Dendritic cell treated with granulocyte-macrophage colony-stimulating factor and Interleukin-4, amounts not matched to agents 40 ng/mL and 50 ng/mL, for 4 days (primary cell): ENCODE data around the gene LLPH.
"Not testable (repeated sequence)": the region's sequence is repeated elsewhere in the genome, so short reads cannot be mapped to it uniquely, and the experiment has no call there.

Experiments
- H3K27ac Mint-ChIP-seq: one replicate; pipeline ENCODE4 v1.8.0; 2022; ENCODE audit warnings: mild to moderate bottlenecking, mixed read lengths
- H3K27me3 Mint-ChIP-seq: one replicate; pipeline ENCODE4 v1.8.0; 2022; ENCODE audit warnings: mild to moderate bottlenecking, mixed read lengths
- H3K36me3 Mint-ChIP-seq: one replicate; pipeline ENCODE4 v1.8.0; 2022; ENCODE audit warnings: low read depth, mixed read lengths
- H3K4me1 Mint-ChIP-seq: one replicate; pipeline ENCODE4 v1.8.0; 2022; ENCODE audit warnings: low read depth, mixed read lengths
- H3K4me3 Mint-ChIP-seq: one replicate; pipeline ENCODE4 v1.8.0; 2022; ENCODE audit warnings: mild to moderate bottlenecking, moderate library complexity, mixed read lengths
- H3K9me3 Mint-ChIP-seq: one replicate; pipeline ENCODE4 v1.8.0; 2022; ENCODE audit warnings: mixed read lengths
- intact Hi-C: fragments of 100-400 bp; cut with micrococcal nuclease; formaldehyde crosslinking; loops from one replicate; pipeline ENCODE4 v1.15.0; 2022

LLPH gene

DNA sequence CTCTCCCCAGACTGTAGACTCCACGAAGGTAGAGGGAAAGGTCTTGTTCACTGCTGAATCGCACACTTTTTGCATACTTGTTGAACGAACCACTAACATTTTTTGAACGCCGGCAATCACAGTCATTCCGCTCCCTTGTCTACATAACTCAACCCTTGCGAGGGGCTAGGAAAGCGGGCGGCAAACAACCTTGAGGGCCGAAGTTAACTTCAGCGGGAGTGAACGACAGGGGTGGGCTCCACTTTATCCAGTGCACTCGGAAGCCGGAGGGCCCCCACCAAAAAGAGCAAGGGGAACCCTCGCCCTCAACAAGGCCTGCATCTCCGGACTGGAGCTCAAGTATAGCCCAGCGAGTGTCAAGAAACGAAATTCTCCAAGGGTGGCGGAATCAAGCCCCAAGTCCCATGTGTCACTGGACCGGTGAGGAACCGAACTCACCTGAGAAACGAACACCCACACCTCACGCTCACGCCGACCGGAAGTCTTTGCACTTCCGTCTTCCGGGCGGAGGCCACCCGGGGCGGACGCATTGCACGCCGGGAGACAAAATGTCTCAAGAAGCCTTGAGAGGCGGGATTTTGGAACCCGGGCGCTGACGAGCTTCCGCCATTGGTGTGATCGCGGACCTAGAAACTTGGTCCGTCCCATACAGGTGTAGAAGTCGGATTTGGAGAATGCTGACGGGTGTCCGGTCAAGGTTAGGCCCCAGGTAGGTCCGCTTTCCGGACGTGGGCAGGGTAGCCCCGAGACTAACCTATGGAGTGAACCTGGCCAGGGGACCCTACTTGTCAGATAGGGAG, at the start of gene LLPH:
LLPH (minus strand) TSS at position 484 of the 800 bp plus-strand sequence. CDS start 1,644 bp downstream, outside the sequence.
- Mint-ChIP-seq H3K4me1 (peaks cover 29% of the 10 kb centered on the region), H3K36me3 (peaks cover 62% of the 10 kb centered on the region), H3K4me3 (peak within 1 kb of the TSS; percentile 77), H3K9me3 (no peaks in the 10 kb centered on the region), H3K27ac (peak within 1 kb of the TSS; percentile 89), H3K27me3 (no peaks in the 10 kb centered on the region)
- intact Hi-C loops: loop anchor here (5.0 kb wide), 2 partner anchors 37 to 107 kb away; partner anchors contain the start of gene TMBIM4

DNA sequence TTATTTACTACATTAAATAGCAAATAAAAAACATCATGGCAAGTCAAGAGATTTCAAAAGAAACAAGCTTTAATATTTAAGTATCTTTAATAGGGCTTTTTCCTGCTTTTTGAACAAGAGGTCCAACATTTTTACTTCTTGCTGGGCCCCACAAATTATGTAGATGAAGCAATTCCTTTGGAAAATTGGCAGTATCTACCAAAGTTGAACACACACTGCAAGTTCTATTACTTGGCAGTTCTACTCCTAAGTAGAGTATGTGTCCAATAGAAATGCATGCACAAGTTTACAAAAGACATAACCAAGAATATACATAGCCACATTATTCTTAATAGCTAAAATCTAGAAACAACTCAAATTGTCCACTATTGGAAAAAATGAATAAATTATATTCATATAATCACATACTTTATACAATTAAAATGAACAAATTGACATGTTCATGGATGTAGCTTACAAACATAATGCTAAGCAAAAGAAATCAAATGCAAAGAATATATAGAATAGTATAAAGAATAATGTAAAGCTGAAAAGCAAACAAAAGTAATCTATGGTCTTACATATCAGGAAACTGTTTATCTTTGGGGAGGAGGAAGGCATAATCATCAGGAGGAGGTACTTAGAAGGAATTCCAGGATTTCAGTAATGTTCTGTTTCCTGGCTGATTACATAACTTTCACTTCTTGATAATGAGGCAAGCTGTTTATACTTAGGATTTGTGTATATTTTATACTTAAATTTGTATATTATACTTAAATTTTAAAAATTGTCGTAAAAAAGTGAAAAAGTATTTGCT, 45.8 kb upstream of the LLPH start:
- H3K27me3 Mint-ChIP-seq: no peaks in the 10 kb centered on the region
- intact Hi-C loops: no loop called here
- no peak overlapping the region for H3K27ac Mint-ChIP-seq
- no peaks in the 10 kb centered on the region for H3K36me3 Mint-ChIP-seq
- H3K9me3 Mint-ChIP-seq: no peaks in the 10 kb centered on the region
- H3K4me1 Mint-ChIP-seq: peaks cover 42% of the 10 kb centered on the region
- no peak overlapping the region for H3K4me3 Mint-ChIP-seq

DNA sequence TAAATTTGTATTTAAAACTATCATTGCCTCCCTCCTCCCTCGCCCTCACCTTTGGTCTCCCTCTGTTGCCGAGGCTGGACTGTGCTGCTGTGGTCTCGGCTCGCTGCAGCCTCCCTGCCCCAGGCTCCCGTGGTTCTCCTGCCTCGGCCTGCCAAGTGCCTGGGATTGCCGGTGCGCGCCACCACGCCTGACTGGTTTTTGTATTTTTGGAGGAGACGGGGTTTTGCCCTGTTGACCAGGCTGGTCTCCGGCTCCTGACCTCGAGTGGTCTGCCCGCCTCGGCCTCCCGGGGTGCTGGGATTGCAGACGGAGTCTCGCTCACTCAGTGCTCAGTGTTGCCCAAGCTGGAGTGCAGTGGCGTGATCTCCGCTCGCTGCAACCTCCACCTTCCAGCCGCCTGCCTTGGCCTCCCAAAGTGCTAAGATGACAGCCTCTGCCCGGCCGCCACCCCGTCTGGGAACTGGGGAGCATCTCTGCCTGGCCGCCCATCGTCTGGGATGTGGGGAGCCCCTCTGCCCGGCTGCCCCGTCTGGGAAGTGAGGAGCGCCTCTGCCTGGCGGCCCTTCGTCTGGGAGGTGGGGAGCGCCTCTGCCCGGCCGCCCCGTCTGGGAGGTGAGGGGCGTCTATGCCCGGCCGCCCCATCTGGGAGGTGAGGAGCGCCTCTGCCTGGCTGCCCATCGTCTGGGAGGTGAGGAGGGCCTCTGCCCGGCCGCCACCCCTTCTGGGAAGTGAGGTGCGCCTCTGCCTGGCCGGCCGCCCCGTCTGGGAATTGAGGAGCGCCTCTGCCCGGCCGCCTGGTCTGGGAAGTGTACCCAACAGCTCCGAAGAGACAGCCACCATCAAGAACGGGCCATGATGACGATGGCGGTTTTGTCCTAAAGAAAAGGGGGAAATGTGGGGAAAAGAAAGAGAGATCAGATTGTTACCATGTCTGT, 44.1 kb upstream of the LLPH start:
- not testable (repeated sequence) for H3K27me3 Mint-ChIP-seq, H3K4me3 Mint-ChIP-seq, H3K9me3 Mint-ChIP-seq, H3K36me3 Mint-ChIP-seq
- Mint-ChIP-seq H3K4me1 (peaks cover 50% of the 10 kb centered on the region), H3K27ac (peak overlapping the region; percentile 50)
- intact Hi-C loops: loop anchor here (5.0 kb wide), 1 partner anchor 38 kb away; no protein-coding TSS in a partner anchor

DNA sequence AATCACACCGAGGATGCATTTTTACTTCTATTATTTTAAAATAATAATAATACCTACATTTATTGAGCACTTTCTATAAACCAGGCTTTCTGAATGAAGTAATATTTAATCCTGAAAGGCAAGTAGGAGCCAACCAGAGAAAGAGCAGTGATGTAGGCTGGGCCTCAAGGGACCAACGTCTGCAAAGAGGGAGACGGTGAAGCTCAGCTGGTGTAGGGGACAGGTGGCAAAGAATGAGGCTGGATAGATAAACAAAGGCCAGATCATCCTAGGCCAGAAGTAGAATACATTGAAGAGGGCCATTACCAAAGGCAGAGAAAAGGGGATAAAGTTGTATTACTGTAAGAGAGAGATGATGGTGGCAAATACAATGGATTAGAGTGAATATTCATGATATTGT, 40.1 kb upstream of the LLPH start:
- intact Hi-C loops: loop anchor here (5.0 kb wide), 1 partner anchor 42 kb away; no protein-coding TSS in a partner anchor
- Mint-ChIP-seq H3K27ac (peak overlapping the region; percentile 100), H3K36me3 (peaks cover 43% of the 10 kb centered on the region)

DNA sequence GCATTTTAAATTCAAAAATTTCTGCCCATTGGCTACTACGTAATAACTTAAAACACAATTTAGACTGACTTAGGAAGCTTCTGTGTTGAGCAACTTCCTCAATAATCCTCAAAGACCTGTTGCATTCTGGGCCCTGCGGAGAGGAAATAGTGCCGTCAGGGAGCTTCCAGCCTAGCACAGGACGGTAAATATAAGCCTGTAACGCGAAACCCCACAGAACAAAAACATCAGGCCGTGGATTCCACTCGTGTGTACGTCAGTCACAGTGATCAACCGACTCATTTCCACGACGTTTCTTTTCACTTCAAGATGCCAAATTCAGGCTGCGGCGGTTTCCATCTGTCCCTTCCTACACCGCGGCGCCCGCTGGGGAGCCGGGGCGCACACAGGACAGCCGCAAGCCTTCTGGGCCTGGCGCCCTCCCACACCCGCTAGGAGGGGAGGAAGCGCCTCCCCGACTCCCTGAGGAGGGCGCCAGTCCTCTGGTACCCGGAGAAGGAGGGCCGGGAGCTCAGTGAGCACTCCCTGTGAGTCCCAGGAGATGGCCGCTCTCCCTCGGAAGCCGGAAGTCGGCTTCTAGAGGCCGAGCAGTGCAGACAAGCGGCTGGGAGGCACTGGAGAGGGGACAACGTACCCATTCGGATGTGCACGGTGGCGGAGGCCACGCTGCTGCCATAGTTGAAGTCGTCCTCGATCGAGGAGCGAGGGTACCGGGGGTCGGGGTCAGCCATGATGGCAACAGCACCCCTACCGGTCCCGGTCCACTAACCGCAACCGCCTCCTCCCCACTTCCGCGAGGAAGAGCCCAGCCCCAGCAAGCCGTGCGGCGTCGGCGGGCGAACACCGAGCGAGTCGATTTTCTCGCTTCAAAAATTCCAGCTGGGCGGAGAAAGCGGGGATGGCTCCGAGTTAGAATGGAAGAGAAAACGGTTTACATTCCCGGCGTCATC, 38.9 kb upstream of the LLPH start, which contains the start of gene TMBIM4:
TMBIM4 (minus strand) TSS at position 776 of the 950 bp plus-strand sequence; CDS start at position 731, 45 bp downstream.
- Mint-ChIP-seq H3K9me3 (peaks cover 19% of the 10 kb centered on the region), H3K4me3 (peak within 1 kb of the TSS; percentile 97), H3K27ac (peak within 1 kb of the TSS; percentile 100), H3K36me3 (peaks cover 54% of the 10 kb centered on the region), H3K4me1 (peaks cover 56% of the 10 kb centered on the region), H3K27me3 (no peaks in the 10 kb centered on the region)
- intact Hi-C loops: loop anchor here (1.0 to 5.0 kb wide), 3 partner anchors 37 to 133 kb away; partner anchors contain the start of genes HELB and LLPH

More for the DNA sequence above, 40.1 kb upstream of the LLPH start:
- Mint-ChIP-seq H3K4me1 (peaks cover 54% of the 10 kb centered on the region), H3K27me3 (no peaks in the 10 kb centered on the region), H3K9me3 (peaks cover 7% of the 10 kb centered on the region), H3K4me3 (peak overlapping the region; percentile 97)

DNA sequence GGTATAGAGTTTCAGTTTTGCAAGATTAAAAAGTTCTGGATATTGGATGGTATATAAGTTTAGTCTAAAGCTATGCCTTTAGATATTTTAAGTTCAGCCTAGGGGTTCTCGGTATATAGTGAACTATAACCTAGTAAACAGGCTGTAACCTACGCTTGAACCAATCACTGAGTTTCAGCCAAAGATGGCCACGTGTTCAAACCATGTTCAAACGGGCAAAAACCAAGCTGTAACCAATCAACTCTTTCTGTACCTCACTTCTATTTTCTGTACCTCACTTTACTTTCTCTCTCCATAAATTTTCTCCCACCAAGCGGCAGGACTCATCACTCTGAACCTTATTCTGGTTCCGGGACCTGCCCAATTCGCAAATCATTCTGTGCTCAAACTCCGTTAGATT, 37.9 kb upstream of the LLPH start:
- Mint-ChIP-seq H3K4me3 (peak overlapping the region; percentile 97), H3K4me1 (peaks cover 62% of the 10 kb centered on the region), H3K36me3 (peaks cover 65% of the 10 kb centered on the region), H3K9me3 (peaks cover 28% of the 10 kb centered on the region), H3K27me3 (no peaks in the 10 kb centered on the region), H3K27ac (peak overlapping the region; percentile 100)
- intact Hi-C loops: loop anchor here (5.0 kb wide), 1 partner anchor 36 kb away; the partner anchor contains the start of gene LLPH

DNA sequence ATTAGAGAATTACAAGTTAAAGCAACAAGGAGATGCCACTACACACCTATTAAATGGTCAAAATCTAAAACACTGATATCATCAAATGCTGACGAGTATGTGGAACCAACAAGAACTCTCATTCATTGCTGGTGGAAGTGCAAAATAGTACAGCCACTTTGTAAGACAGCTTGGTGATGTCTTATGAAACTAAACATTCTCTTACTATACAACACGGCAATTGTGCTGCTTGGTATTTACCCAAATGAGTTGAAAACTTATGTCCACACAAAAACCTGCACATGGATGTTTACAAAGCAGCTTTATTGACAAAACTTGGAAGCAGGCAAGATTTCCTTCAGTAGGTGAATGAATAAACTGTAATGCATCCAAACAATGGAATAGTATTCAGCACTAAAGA, 36.0 kb upstream of the LLPH start:
- Mint-ChIP-seq H3K36me3 (peaks cover 77% of the 10 kb centered on the region), H3K4me1 (peaks cover 64% of the 10 kb centered on the region), H3K9me3 (peaks cover 36% of the 10 kb centered on the region), H3K27ac (no peak overlapping the region), H3K4me3 (no peak overlapping the region), H3K27me3 (no peaks in the 10 kb centered on the region)
- intact Hi-C loops: loop anchor here (5.0 kb wide), 1 partner anchor 34 kb away; the partner anchor contains the start of gene LLPH

DNA sequence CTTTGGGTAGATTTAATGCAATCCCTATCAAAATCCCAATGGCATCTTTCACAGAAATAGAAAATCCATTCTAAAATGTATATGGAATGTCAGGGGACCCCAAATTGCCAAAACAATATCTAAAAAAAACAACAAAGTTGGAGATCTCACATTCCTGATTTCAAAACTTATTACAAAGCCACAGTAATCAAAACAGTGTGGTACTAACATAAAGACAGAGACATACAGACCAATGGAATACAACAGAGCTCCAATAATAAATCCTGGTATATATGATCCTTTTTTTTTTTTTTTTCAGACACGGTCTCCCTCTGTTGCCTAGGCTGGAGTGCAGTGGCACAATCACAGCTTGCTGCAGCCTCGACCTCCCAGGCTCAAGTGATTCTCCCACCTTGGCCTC, 34.6 kb upstream of the LLPH start:
- Mint-ChIP-seq H3K4me3 (no peak overlapping the region), H3K9me3 (peaks cover 36% of the 10 kb centered on the region), H3K4me1 (peaks cover 56% of the 10 kb centered on the region), H3K27me3 (no peaks in the 10 kb centered on the region), H3K27ac (no peak overlapping the region), H3K36me3 (peaks cover 88% of the 10 kb centered on the region)
- intact Hi-C loops: loop anchor here (5.0 kb wide), 1 partner anchor 33 kb away; the partner anchor contains the start of gene LLPH

DNA sequence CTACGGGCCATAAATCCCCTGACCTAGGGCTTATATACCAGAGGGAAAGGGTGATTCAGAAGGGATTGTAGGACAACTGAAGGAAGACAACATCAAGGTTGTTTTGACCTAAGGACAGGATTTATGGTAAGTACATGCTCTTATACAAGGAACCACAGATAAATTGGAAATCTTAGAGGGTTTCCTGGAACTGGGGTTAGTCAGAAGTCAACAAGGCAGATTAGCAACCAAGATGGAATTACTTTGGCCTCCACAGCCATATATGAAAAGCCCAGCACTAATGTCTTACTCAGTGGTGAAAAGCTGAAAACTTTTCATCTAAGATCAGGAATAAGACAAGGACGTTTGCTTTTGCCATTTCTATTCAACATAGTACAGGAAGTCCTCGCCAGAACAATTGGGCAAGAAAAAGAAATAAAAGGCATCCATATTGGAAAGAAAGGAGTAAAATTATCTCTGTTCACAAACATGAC, 33.8 kb upstream of the LLPH start:
- peaks cover 42% of the 10 kb centered on the region for H3K9me3 Mint-ChIP-seq
- H3K4me3 Mint-ChIP-seq: no peak overlapping the region
- H3K27ac Mint-ChIP-seq: peak overlapping the region; percentile 12
- H3K36me3 Mint-ChIP-seq: peaks cover 90% of the 10 kb centered on the region
- peaks cover 61% of the 10 kb centered on the region for H3K4me1 Mint-ChIP-seq
- intact Hi-C loops: no loop called here
- H3K27me3 Mint-ChIP-seq: no peaks in the 10 kb centered on the region

DNA sequence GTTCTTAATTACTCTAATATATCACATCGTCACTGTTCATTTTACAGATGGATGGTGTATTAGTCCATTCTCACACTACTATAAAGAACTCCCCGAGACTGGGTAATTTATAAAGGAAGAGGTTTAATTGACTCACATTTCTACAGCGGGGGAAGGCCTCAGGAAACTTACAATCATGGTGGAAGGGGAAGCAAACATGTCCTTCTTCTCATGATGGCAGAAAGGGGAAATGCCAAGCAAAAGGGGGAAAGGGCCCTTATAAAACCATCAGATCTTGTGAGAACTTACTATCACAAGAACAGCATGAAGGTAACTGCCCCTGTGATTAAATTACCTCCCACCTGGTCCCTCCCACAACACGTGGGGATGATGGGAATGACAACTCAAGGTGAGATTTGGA, 32.7 kb upstream of the LLPH start:
- Mint-ChIP-seq H3K4me3 (no peak overlapping the region), H3K9me3 (peaks cover 52% of the 10 kb centered on the region), H3K27me3 (no peaks in the 10 kb centered on the region), H3K27ac (peak overlapping the region; percentile 12), H3K36me3 (peaks cover 90% of the 10 kb centered on the region), H3K4me1 (peaks cover 64% of the 10 kb centered on the region)
- intact Hi-C loops: no loop called here

DNA sequence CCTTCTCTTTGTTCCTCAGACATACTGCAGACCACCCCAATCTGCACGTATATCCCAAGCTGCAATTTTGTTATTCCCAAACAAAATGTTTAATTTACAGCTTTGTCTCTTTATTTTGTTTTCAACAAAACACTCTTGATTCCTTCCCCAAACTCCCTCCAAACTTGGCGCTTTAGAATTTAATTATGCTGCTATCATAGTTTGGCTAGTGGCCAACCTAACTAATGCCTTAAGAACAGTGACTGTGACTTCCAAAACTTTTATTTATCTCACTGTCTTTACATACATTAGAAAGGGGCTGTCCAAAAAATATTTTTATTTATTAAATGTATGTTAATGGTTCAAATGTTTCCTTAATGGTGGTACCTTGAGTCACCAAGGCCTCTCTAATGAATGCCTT, 32.2 kb upstream of the LLPH start:
- intact Hi-C loops: no loop called here
- Mint-ChIP-seq H3K36me3 (peaks cover 90% of the 10 kb centered on the region), H3K4me3 (no peak overlapping the region), H3K9me3 (peaks cover 52% of the 10 kb centered on the region), H3K4me1 (peaks cover 62% of the 10 kb centered on the region), H3K27me3 (no peaks in the 10 kb centered on the region), H3K27ac (peak overlapping the region; percentile 12)

DNA sequence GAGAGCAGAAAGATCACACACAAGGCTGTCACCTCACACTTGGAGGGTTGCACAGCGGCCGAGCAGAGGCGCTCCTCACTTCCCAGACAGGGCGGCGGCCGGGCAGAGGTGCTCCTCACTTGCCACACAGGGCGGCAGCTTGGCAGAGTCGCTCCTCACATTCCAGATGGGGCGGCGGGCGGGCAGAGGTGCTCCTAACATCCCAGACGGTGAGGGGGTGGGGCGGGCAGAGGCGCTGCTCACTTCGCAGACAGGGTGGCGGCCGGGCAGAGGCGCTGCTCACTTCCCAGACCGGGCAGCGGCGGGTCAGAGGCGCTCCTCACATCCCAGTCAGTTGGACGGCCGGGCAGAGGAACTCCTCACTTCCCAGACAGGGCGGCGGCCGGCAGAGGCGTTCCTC, 30.2 kb upstream of the LLPH start:
- Mint-ChIP-seq H3K4me1 (peaks cover 64% of the 10 kb centered on the region), H3K36me3 (peaks cover 89% of the 10 kb centered on the region), H3K9me3 (peaks cover 46% of the 10 kb centered on the region), H3K27ac (no peak overlapping the region), H3K4me3 (no peak overlapping the region), H3K27me3 (no peaks in the 10 kb centered on the region)
- intact Hi-C loops: no loop called here
